ENCODE data around the gene KCNMA1. TPM values are rescaled to one million over a fixed set of nuclear protein-coding genes. Genes with fewer than 3 reads are reported as not detected.

The KCNMA1 gene
- total RNA-seq, 1 donor from 2014 or later: 0.39 TPM

DNA sequence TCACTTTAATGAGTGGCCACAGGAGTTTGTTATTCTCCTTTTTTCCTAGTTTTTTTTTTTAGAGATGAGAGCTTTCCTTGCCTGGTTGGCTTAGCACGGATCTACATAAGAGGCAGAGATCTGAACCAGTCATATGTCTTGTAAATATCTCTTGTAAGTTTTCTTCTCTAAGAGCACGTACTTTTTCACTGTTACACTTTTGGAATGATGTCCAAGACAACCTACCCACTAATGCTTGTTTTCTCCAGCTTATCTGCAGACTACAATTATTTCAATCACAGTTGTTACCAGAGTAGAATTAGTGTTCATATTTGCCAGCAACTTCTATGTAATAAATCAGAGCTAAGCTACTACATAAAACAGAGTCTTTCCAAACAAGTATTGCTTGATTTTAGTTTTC lies 444.6 kb downstream of the KCNMA1 start:
- intact Hi-C loops (cut with micrococcal nuclease): no loop called here

DNA sequence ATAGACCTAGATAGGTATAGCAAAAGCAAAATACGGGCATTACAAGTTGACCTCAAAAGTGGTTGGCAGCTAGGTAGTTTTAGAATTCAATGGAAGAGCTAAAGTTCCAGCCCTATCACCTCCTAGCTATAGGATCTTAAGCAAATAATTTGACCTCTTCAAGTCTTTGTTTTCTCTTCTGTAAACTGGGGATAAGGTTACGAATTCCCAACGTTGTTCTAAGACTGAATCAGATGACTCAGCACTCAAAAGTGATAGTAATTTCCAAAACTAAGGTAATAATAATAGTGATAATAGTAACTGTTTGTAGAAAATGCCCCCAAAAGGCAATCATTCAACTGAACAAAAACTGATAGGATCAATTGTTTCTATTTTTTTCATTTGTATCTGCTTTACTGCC lies 445.2 kb downstream of the KCNMA1 start:
- intact Hi-C loops (cut with micrococcal nuclease): no loop called here

DNA sequence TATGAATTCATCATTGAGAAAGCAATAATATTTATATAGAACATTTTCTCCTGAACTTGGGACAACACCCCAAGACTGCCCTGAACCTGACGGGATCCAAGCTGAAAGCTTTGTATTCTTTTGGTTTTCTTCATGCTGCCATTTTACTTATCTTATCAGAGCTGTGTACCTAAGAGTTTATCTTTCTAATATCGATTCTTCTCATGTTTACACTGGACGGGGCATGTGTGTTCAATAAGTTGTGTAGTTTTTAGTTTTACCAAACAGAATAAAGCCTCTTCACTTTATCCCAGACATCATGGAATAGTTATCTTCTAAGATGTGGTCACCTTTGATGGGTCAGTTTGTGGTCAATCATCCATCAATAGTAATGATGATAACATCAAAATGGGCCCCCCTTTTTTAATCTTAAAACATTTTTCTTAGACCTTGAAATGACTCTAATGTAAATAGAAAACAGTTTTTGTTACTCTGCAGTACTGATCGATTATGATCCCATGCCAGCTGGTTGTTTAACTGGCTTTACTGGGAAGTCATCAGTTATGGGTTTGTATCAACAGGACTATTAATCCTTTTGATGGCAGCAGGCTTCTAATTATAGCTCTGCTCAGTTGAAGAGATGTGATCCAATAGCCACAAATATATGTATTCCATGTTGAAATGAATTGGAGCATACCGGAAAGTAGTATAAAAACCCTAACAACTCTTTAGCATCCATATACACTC lies 446.1 kb downstream of the KCNMA1 start:
- intact Hi-C loops (cut with micrococcal nuclease): no loop called here

DNA sequence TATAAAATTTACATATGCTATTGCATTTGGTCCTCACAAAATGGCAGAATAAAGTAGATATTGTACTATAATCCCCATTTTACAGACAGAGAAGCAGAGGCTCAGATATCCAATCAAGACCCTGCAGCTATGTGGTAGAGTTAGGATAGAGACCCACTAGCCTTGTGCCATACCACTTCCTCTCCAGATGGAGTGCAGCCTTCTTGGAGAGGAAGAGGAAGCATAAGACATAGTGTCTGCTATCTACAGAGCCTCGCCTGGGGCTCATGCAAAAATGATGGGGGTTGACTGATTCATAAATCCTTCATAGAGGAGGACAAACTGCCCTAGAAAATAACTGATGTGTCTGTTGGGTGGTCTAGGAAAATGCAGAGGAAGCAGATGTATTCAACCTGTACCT lies 447.3 kb downstream of the KCNMA1 start:
- intact Hi-C loops (cut with micrococcal nuclease): no loop called here

DNA sequence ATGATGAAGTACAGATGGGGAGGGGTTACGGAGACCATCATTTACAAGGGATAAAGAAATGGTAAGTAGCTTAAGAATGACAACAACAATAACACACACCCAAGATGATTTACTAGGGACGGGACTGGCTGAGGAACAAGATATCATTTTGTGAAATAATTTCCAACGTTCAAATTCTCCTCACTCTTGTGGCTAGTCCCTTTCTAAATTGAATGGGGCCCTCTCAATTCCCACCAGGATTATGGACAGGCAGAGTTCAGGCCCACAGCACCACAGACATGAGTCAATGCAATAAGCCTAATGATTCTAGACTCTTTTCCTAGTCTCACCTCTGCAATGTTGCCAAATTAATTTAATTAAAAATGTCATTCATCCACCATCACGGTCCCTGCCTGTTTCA lies 448.1 kb downstream of the KCNMA1 start:
- intact Hi-C loops (cut with micrococcal nuclease): no loop called here

DNA sequence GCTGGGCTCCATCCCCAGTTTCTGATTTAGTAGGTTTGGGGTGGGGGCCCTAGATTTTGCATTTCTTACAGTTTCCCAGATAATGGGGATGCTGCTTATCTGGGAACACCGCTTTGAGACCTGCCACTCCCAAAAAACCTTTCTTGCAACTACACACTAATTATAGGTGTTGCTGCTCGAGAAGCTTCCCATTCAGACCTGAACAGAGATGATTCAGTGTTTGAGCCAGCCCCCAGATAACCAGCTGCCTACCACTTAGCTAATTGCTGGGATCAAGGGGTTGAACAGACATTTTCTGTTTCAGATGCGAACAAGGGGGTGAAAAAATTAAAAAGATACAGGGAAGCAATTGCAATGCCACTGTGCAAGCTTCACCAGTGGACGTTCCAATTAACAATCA lies 448.5 kb downstream of the KCNMA1 start:
- intact Hi-C loops (cut with micrococcal nuclease): no loop called here

DNA sequence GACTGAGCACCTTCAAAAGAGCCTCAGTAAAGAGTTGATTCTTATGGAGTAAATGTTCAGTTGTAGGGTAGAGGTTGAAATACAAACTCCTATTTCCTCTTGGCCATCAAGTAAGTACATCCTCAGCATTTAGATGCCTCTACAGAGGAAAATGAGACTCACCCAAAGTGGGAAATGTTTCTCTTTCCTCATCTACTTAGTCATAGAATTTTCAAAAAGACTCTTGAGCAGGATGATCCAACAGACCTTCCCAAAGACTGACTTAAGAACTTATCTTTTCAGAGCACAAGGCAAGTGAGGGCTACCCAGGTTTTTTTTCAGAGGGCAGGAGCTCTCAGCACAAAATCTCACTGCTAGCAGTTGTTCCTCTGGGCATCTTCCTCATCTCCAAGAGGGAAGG lies 449.1 kb downstream of the KCNMA1 start:
- intact Hi-C loops (cut with micrococcal nuclease): no loop called here

DNA sequence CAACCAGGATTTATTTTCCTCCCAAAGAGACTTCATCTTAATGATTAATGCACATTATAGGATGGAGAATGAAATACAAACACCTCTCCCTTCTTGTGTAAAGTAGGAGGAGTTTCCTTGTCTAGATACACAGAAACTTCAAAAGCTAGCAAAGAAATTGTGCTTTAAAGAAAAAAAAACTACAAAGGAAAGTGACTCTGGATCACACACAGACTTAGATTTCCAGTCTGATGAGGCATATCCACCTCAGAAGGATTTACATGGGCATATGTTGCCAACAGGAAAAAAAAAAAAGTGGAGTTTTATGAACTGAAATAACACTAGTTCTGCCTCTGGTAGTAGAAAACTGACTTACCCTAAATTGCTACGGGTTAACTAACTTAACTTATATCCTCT lies 449.6 kb downstream of the KCNMA1 start:
- intact Hi-C loops (cut with micrococcal nuclease): no loop called here

DNA sequence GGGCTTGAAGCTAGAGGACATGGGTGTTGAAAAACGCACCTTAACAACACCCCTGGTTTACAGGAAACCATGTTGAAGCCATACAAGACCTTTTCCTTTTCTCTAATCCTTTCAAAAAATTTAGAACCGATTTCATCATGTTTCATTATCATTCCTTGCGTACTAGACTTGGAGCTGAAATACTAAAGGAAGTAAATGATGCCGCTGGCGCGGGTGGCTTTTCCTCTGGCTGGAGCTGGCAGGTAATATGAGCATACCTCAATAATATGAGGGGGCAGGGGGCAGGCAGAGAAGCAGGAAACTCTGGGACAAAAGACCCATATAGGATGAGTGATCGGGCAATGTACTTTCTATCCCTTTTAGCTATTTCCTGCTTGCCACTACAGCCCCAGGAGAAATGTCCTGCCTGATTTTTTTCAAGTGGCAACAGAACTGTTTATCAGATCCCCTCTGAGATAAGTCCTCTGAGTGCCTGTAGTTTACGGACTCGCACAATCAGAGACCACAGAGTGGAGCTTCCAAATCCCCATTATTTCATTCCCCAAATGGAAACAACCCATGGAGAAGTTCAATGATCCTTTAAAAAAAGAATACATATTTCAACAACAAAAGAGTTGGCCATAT lies 450.1 kb downstream of the KCNMA1 start:
- intact Hi-C loops (cut with micrococcal nuclease): no loop called here

DNA sequence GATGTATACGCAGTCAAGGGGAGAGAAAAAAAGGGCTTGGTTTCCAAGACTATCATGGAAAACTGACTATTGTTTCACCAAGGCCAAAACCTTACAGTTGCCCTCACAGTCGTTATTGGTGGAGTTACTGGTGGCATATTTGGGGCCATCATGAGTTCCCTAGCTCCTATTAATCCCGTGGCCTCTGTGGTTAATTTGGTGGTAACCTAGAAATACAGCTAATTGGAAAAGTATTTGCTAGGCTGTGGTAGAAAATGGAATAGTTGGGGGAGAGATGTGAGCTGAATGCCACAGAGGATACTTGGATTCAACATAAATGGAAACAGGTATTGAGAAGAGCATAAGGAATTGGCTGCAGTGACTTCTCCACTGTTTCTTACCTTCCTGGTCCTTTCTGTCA lies 450.7 kb downstream of the KCNMA1 start:
- intact Hi-C loops (cut with micrococcal nuclease): no loop called here

DNA sequence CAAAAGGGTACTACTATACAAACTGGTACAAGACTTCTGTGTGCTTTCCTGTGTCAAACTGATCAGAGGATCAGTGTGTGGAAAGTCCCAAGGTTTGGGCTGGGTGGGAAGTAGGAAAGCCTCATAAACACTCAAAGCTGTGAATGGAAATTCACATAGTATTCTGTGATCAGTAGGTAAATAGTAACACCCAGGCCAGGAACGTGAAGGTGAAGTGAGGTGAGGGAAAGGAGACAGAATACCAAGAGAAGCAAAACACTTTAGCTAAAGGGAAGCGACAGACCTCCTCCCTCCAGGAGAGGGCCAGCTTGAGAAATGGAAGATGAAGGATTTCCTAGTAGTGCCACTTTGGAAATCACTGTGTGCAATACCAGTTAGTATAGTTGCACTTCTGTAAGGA lies 451.9 kb downstream of the KCNMA1 start:
- intact Hi-C loops (cut with micrococcal nuclease): no loop called here

DNA sequence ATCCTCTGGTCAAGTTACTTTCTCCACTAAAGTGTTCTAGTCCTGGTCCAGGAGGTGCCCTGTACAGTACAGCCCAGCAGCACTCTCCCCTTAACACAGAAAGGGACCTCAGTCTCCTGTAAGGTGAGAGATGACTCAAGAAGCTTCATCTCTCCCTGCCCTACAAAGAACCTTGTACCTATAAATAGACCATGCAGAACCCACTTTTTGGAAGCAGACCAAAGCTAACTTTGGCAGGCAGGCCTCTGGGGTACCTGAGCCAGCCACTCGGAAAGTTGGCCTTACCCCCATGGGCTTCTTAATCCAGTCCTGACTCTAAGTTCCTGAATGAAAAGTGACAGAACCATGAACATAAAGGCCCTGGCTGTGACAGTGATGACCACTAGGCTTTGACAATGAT lies 454.8 kb downstream of the KCNMA1 start:
- intact Hi-C loops (cut with micrococcal nuclease): no loop called here

DNA sequence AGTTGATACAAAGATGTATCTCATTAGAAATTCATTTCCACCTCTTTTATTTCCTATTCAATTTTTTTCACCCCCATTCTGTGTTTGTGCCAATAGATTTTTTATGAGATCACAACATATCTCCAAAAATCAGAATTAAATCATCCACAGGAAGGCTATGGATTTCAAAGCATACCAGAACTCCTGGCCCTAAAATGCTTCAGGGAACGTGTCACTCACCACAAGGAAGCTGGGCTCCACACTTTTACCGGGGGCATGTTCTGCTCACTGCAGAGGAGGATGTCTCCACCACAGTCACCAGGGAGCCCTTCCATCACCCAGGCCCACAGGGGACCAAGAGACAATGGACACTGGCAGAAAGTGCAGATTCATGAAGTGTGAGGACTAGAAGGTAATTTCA lies 456.8 kb downstream of the KCNMA1 start:
- intact Hi-C loops (cut with micrococcal nuclease): no loop called here

DNA sequence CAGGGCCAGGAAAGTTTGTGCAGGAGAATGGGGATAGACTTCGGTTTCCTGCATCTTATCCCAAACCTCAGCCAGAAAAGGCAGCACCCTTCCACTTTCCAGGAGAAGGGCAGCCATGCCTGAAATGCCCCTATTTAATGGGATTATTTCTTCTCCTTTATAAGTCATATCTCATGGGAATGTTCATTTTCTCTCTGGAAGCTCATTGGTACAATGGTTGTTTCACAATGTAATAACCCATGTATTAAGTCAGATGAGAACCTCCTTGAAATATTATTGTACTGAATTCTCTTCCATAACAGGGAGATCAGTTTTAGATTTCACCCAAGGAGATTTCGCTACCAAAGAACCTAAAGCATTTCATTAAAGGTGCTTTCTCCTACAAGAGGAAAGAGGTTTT lies 457.5 kb downstream of the KCNMA1 start:
- intact Hi-C loops (cut with micrococcal nuclease): no loop called here

DNA sequence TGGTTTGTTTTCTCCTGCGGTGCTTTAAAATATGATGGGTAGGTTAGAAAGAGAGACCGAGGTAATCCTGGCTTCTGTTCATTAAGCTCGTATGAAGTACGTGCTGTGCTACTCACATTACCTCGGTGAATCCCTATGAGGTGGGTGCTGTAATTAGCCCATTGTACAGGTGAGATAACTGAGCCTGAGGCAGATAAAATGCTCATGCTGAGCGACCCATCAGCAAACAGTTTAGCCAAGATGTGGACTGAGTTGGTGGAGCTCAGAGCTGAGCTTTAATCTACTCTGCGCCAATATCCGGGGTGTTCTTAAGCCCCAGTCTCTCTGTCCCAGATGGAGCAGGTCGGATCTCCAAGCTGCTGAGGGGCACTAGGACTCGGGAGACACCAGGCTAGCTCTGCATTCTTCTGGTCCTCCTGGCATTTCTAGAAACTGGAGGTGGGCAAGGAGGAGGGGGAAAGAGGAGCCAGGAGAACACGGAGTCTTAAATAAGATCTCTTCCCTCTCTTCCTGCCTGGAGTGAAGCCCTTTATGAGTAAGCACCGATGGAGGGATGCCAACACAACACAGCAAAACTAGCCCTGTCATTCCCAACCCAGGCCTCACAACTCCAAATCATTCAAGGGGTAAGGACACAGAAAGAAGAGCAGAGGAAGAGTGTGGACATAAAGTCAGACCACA lies 458.5 kb downstream of the KCNMA1 start:
- intact Hi-C loops (cut with micrococcal nuclease): loop anchor here (10.0 kb wide), 1 partner anchor 156 kb away; no protein-coding TSS in a partner anchor

DNA sequence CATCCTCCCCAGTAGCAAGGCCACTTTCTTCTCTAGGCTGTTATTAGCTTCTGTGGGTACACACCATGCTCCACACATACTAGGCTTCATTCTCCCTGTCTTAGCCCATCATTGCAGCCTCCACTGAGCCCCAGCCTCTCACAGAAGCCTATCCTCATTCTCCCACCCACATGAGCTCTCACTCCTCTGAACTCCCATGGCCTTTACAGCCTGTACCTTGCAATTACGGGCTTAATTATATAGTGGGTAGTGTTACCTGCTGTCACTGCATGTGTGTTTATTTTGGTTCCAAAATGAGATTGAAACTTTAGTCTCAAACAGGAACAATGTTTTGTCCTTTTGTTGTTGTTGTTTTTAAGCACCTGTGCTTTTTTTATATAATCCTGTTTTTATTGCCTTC lies 460.0 kb downstream of the KCNMA1 start:
- intact Hi-C loops (cut with micrococcal nuclease): loop anchor here (10.0 kb wide), 1 partner anchor 157 kb away; no protein-coding TSS in a partner anchor

DNA sequence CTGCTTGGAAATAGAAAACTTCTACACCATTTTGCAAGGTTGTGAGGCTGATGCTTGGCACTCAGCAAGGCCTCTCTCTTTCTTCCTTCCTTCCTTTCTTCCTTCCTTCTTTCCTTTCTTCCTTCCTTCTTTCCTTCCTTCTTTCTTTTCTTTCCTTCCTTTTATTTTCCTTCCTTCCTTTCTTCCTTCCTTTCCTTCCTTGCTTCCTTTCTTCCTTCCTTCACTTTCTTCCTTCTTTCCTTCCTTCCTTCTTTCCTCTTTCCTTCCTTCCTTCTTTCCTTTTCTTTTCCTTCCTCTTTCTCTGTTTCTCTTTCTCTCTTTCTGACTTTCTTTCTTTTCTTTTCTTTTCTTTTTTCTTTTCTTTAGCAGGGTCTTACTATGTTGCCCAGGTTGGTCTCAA lies 460.4 kb downstream of the KCNMA1 start:
- intact Hi-C loops (cut with micrococcal nuclease): loop anchor here (10.0 kb wide), 1 partner anchor 158 kb away; no protein-coding TSS in a partner anchor

DNA sequence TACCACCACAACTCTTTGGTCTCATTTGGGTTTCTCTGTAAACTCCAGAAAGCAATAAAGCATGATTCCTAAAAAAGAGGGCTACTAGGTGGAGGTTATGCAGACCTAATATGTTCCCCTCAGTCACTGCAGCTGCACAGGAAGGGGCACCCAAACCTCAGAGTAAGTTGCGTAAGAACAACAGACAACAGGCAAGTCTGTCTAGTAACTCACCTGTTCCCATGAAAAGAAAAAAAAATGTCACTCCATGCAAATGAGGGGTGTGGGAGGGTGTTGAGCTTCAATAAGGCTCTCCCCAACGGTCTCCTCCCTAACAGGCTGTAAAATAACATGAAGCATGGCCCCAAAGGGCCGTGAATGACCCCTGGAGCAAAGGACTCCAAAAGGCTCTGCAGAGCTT lies 461.4 kb downstream of the KCNMA1 start:
- intact Hi-C loops (cut with micrococcal nuclease): loop anchor here (10.0 kb wide), 1 partner anchor 159 kb away; no protein-coding TSS in a partner anchor

DNA sequence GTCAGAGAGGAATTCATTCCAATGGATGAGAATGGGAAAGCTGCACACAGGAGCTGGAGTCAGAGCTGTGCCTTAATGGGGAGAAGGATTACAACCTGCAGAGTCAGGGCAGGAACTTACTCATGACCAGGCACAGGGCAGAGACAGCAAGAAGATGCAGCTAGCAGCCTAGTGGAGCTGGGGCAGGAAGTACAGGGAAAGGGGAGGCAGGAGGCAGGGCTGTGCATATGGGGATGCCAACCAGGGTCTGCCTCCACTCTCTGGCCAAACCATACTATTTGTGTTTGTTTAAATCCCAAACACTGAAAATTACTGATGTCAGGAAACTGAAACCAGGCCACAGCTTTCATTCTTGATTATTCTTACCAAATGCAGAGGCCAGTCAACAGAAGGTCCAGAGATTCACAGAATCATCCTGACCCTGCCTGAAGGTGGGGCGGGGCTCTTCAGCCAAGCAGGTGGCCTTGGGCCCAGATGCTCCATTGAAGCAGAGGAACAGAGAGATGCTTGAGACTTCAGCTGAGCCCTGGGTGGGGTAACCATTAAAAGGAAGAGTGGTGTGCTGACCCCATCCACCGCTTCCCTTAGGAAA lies 461.9 kb downstream of the KCNMA1 start:
- intact Hi-C loops (cut with micrococcal nuclease): loop anchor here (10.0 kb wide), 1 partner anchor 159 kb away; no protein-coding TSS in a partner anchor

DNA sequence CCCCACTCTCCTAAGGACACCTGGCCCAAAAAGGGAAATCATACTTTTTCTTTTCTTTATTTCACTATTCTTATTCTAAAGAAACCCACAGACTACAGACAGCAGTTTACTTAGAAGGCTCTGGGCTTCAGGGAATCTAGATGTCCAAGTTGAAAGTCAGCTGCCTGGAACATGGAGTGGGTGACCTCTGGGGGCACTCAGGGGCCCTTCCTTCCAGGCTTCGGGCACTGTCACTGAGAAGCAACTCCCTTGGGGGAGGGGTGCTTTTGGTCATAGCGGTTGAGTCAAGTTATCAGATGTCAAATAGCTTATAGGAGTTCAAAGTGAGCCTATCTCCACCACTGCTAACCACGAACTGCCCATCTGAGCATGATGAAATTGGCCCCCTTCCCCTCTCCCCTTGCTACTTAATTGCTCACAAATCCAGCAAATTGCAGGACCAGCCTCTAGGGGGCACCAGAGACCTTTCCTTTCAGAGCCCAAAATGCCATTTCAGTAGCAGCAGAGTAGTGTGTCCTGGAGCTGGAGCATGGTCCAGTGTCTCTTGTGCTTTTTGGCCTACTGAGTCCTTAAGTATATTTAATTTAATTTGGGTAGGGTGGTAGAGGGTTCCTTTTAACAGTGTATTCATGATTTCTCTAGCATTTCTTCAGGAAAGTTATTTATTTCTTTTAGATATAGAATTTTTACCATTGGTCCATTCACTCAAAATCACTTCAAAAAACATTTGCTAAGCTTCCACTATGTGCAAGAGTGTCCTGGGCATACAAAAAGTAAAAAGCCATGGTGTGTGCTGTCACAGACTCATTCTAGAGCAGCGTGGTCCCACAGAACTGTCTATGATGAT lies 463.8 kb downstream of the KCNMA1 start:
- intact Hi-C loops (cut with micrococcal nuclease): loop anchor here (1.0 to 10.0 kb wide), 3 partner anchors 161 to 538 kb away; no protein-coding TSS in a partner anchor

DNA sequence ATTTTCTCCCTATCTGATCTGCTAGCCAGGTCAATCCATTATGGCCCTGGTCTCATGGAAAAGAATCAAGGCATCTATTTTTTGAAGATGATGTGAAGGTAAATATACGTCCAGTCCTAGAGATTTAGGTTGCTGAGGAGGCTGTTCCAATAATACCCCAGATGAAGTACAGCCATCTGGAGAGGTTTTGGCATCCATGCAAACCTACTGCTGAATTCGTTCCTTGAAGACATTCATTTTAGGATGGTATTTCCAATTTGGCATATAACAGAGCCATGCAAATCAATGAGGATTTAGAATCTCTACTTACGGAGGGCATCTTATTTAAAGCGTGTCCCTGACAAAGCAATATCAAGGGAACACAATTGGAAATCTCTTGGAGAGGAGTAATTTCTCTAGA lies 465.5 kb downstream of the KCNMA1 start:
- intact Hi-C loops (cut with micrococcal nuclease): loop anchor here (5.0 to 10.0 kb wide), 2 partner anchors 163 to 540 kb away; no protein-coding TSS in a partner anchor
